ENCODE results near the gene ANO5.

DNA sequence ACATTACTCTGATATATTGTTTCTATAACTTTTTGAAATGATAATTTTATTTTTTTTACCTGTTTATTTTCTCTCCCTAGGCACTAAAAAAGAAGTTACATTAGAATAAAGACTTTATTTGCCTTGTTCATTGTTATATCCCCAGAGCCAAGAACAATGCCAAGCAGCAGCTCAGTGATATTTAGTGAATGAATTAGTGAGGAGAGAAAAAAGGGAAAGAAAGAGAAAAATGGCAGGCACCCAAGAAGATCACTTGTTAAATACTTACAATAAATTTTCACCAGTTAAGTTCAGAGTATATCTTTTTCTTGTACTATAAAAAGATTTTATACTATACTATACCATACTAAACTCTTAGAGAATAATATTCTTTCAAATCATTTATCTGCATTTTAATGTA lies 13.3 kb upstream of the ANO5 start:
- TF ChIP-seq, protein P1, sequence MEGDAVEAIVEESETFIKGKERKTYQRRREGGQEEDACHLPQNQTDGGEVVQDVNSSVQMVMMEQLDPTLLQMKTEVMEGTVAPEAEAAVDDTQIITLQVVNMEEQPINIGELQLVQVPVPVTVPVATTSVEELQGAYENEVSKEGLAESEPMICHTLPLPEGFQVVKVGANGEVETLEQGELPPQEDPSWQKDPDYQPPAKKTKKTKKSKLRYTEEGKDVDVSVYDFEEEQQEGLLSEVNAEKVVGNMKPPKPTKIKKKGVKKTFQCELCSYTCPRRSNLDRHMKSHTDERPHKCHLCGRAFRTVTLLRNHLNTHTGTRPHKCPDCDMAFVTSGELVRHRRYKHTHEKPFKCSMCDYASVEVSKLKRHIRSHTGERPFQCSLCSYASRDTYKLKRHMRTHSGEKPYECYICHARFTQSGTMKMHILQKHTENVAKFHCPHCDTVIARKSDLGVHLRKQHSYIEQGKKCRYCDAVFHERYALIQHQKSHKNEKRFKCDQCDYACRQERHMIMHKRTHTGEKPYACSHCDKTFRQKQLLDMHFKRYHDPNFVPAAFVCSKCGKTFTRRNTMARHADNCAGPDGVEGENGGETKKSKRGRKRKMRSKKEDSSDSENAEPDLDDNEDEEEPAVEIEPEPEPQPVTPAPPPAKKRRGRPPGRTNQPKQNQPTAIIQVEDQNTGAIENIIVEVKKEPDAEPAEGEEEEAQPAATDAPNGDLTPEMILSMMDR (IDR thresholded peaks at IDR 0.05), result no peak
- TF ChIP-seq POLR2A (IDR thresholded peaks at IDR 0.05), result no peak
